ENCODE data around the gene NXNL1. TPM values are rescaled to one million over a fixed set of nuclear protein-coding genes. Genes with fewer than 3 reads are reported as not detected.

NXNL1 gene
- total RNA-seq, 1 donor from 2014 or later: not detected

- peak; percentile 99 for DNase-seq (ENCODE audit: low read depth)
Observed at GRCh38 chr19:17419621-17420474, 40.9 kb downstream of the NXNL1 start, which contains the start of gene MVB12A. Gene MVB12A, plus strand, starts transcription at chr19:17420047. Its CDS starts 89 bp downstream, at chr19:17420136.

GRCh38 chr19:17419154-17419620 lies 41.5 kb downstream of the NXNL1 start:
- no peak for DNase-seq (ENCODE audit: low read depth)

DNA sequence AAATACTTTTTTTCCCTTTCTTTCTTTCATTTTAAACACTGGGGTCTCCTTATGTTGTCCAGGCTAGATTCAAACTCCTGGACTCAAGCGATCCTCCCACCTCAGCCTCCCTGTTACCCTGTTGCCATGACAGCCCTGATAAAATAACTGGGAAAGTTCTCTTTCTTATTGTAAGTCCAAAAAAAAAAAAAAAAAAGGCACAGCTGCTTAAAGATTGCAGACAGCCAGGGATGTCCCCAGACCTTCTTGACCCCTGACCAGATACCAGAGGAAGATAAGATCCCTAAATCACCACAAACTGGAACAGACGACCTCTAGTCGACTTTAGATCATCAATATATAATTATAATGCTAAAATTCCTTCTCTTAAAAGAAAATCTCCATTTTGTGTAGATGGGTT lies 42.0 kb downstream of the NXNL1 start:
- DNase-seq (ENCODE audit: low read depth): no peak

- DNase-seq (ENCODE audit: low read depth): no peak
Observed at GRCh38 chr19:17415121-17415520, 45.6 kb downstream of the NXNL1 start.

DNA sequence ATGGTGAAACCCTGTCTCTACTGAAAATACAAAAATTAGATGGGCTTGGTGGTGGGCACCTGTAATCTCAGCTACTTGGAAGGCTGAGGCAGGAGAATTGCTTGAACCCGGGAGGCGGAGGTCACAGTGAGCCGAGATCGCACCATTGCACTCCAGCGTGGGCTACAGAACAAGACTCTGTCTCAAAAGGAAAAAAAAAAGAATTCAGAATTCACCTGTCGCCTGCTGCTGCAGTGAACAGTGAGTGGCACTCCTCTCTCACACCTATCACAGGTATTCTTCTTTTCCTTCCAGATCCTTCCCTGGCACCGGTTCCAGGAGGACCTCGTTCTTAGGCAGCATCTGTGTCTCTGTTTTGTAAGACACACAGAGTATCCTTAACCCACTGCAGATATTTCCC lies 46.6 kb downstream of the NXNL1 start:
- no peak for DNase-seq (ENCODE audit: low read depth)

DNA sequence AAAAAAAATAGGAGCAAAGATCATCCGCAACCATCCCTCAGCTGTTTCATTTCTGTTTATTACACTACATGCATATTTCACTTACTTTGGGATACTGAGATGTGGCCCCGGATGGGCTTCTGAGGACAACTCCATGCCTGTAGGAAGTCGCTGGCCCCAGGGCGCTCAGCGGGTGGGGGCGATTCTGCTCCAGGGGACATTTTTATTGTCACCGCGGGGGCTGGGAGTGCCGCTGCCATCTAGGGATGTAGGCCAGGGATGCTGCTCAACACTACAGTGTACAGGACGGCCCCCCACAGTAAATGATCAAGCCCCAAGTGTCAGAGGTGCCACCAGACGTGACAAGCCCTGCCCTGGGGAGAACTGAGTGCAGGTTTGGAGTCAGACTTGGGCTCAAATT lies 48.9 kb downstream of the NXNL1 start:
- DNase-seq (ENCODE audit: low read depth): no peak

- DNase-seq (ENCODE audit: low read depth): no peak
Observed at GRCh38 chr19:17409990-17410389, 50.7 kb downstream of the NXNL1 start.

DNA sequence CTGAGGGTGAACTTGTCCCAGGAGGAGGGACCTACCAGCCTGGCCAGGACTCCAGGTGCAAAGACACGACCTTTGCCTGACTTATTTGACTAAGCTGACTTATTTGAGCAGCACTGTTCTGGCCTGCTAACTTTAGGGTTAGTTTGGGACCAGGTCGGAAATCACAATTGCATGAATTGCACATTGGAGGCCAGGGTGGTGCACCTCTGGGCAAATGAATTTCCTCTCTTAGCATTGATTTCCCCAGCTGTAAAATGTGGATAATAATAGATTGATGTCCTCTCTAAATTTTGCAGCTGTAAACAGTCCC lies 53.9 kb downstream of the NXNL1 start:
- no peak for DNase-seq (ENCODE audit: low read depth)

GRCh38 chr19:17406046-17406886 lies 54.5 kb downstream of the NXNL1 start:
- DNase-seq (ENCODE audit: low read depth): peak; percentile 75

Other genes starting within 250 kb of the NXNL1 start
- gene USE1, start 245.6 kb downstream of the NXNL1 start, total RNA-seq: 23.1 and 23.5 TPM in 2 replicates
- gene OCEL1, start 234.7 kb downstream of the NXNL1 start, total RNA-seq: 4.3 and 7.0 TPM in 2 replicates
- 103 and 104 TPM in 2 replicates for gene NR2F6, start 215.0 kb downstream of the NXNL1 start, total RNA-seq
- gene USHBP1, start 196.2 kb downstream of the NXNL1 start, total RNA-seq: not detected in 2 replicates
- 89.3 and 122 TPM in 2 replicates for gene BABAM1, start 193.5 kb downstream of the NXNL1 start, total RNA-seq
- 0.27 and 0.36 TPM in 2 replicates for gene ANKLE1, start 179.0 kb downstream of the NXNL1 start, total RNA-seq
- gene ABHD8, start 157.5 kb downstream of the NXNL1 start, total RNA-seq: 24.0 and 24.8 TPM in 2 replicates
- 55.7 and 87.2 TPM in 2 replicates for gene MRPL34, start 155.1 kb downstream of the NXNL1 start, total RNA-seq
- 26.2 and 34.5 TPM in 2 replicates for gene DDA1, start 151.4 kb downstream of the NXNL1 start, total RNA-seq
- gene ANO8, start 126.1 kb downstream of the NXNL1 start, total RNA-seq: 8.3 and 8.7 TPM in 2 replicates
- gene GTPBP3, start 123.4 kb downstream of the NXNL1 start, total RNA-seq: 19.3 and 20.2 TPM in 2 replicates
- 0.43 TPM in 1 of 2 replicates, not detected in the other for gene PLVAP, start 83.6 kb downstream of the NXNL1 start, total RNA-seq
- not detected in 2 replicates for gene CCDC194, start 66.7 kb downstream of the NXNL1 start, total RNA-seq
- 0.57 and 0.62 TPM in 2 replicates for gene BST2, start 55.3 kb downstream of the NXNL1 start, total RNA-seq
- 53.3 and 71.6 TPM in 2 replicates for gene MVB12A, start 40.9 kb downstream of the NXNL1 start, total RNA-seq
- gene TMEM221, start 12.3 kb downstream of the NXNL1 start, total RNA-seq: 0.31 and 2.6 TPM in 2 replicates
- 35.8 and 41.3 TPM in 2 replicates for gene SLC27A1, start 9.6 kb upstream of the NXNL1 start, total RNA-seq
- 60.5 and 75.0 TPM in 2 replicates for gene PGLS, start 50.7 kb upstream of the NXNL1 start, total RNA-seq
- gene COLGALT1, start 94.7 kb upstream of the NXNL1 start, total RNA-seq: 83.4 and 92.8 TPM in 2 replicates
- 0.03 and 0.05 TPM in 2 replicates for gene UNC13A, start 227.4 kb upstream of the NXNL1 start, total RNA-seq

Measured in myocyte (in vitro differentiated cells).